GM21619 (cell line): ENCODE data around the gene CATSPER3.

ENCODE experiments used
- ATAC-seq: cut with Tn5 transposase; IDR thresholded peaks from one replicate; pipeline ENCODE4 v1.9.1; 2021; ENCODE audit not compliant: unreplicated experiment

Gene CATSPER3

GRCh38 chr5:135039271-135040033 lies 71.7 kb downstream of the CATSPER3 start:
- no peak for ATAC-seq

DNA sequence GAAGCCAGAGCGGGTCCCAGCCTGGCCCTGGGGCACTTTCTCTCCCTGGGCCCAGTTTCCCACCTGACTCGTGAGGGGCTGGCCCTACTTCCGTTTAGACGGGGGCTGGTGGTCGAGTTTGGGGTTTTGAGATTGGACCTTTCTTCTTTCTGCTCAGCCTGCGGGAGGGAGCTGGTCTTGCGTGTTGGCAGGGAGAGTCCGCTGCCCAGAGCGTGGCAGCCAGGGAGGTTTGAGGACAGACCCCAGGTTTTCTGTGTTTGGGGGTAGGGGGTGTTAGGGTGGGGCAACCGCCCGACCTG lies 72.3 kb downstream of the CATSPER3 start:
- no peak for ATAC-seq

DNA sequence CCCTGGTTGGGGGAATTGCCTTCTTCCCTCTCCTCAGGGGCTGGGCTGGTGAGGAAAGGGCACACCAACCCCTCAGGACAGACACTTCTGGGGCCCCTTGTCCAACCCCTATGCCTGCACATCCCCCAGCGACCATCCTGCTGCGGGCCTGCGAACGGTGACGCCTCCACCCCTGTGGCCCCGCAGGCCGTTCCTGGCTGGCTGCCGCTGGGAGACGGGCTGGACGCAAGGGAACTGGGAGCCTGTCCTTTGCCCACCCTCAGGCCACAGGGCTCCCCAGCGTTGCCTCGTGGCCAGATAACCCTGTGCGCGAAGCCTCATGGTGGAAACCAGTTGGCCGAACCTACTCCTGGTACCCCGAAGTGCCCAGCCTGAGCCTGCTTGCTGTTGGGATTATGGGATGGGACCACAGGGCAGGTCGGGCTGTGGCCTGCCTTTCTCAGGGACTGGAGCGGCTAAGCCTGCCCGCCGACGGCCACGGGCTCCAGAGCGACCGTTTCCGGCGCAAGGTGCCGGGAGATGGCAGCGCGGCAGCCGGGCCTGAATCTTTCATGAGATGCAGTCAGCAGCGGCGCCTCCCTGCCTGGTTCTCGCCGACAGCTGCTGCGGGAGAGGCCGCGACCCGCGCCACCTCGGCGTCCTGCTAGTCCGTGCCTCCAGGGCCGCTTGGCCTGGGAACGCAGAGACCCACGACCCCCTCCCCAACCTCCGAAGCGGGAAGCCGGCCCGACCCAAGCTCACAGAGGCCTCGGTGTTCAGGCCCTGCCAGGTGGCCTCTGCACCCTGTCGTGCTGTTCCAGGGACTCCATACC lies 72.8 kb downstream of the CATSPER3 start:
- ATAC-seq: no peak

DNA sequence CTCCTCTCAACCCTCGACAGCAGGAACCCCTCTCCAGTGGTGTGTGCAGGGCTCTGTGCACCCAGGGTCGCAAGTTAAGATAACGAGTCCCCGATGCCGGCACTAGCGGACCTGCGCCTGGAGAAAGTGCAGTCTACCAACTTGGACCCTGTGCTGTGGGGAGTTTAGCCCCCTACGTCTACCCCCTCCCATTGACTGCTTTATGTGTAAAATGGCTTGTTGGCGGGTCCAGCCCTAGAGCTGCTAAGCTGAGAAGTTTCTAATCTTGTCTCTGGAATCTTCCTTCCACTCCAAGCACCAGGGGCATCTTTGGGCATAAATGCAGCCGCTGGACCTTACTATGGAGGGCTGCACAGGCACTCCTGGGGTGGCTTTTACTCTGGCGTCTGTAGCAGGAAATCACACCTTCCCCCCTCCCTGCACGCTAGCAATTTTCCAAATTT lies 73.5 kb downstream of the CATSPER3 start:
- no peak for ATAC-seq

DNA sequence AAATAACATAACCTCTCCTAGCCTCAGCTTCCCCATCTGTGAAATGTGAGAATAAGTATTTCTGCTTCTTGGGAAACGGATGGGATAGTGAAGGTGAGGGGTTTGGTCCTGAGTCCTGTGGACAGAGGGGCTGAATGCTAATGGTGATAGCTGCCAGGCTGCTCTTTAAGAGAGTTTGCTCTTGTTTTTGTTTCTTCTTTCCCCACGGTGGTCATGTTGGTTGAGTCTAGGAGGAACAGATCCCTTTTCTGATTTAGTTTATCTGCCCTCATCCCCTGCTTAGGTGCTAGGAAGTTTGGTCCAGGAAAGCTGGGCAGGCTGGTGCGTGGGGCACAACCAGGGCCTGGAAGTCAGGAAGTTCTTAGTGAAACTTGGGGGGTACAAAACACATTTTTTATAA lies 74.0 kb downstream of the CATSPER3 start:
- ATAC-seq: no peak

GRCh38 chr5:135042595-135042994 lies 74.9 kb downstream of the CATSPER3 start:
- ATAC-seq: no peak

DNA sequence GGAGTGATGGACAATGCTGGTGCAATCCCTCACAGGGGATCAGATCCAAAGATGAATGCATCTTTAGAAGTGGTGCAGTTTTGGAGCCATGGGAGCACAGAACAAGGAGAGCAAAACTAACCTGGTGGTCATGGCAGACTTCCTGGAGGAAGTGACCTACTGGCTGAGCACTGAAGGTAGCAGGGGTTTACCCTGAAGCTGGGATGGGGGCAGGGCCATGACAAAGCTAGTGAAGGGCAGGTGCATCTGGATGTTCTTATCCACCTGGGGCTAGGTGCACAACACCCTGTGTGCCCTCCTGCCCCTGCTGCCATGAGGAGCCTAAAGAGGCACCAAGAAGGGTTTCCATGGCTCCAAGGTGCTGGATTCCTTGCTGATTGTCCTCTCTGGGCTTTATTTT lies 77.8 kb downstream of the CATSPER3 start:
- no peak for ATAC-seq

DNA sequence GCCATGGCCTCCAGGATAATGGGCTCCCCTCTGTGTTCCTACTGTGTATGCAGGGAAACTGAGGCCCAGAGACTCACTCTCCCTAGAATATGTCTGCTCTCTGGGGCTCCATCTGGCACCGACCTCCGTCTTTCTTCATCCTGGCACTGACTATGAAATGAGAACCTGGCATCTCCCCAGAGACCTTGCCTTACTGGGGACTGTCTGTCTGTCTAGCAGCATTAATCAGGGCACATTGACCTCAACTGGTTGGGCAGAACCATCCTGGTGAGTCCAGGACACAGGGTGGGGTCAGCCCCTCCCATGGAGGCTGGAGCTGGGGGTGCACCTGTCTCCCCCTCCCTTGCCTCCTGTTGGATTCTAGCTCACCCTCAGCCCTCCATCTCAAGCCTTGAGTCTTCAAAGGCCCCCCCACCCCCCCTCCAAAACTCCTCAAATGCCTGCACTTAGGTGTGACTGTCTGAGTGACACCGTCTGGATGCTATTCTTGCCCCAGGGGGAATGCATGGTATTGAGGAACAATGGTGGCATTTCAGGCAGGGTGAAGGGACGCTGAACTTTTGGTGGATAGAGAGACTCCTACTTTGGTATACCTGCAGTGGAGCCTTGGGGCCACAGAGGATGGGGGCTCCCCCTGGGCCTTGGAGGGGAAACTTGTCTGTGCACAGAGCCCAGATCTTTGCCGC lies 79.1 kb downstream of the CATSPER3 start:
- no peak for ATAC-seq

- ATAC-seq: no peak
These were observed 79.6 kb downstream of the CATSPER3 start for GRCh38 chr5:135047347-135047695.

DNA sequence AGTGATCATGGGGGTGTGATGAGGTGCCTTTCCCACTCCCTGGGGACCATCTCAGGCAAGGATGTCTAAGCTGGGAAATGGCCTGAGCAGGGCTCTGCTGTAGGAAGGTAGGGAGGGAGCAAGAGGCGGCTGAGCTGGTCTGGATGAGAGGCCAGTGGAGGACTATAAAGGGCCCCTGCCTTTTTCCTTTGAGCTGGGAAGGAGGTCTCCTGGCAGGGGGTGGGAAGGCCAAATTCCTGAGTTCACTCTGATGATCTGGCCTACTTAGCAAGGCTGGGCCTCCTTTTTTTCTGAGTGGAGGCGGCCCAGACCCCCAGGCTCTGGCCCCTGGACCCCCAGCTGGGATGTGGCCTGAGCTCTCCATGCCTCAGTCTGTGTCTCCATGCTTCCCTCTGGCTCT lies 80.6 kb downstream of the CATSPER3 start:
- no peak for ATAC-seq

DNA sequence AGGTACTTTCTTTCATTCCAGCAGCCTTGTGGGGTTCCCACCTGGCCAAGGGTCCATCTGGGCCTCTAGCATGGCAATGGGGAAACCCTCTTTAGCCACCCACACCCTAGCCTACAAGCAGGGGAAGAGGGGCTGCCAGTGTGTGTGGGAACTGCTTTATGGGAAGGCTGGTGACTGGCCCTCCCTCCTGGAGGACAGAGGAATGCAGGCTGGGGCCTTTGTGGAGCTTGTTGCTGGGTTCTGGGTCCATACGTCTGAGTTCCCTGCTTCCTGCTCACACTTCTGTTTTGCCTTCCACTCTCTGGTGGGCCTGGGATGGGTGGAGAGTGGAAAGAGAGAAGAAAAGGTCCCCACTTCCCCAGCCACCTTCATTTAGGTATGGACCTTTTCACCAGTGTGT lies 81.2 kb downstream of the CATSPER3 start:
- no peak for ATAC-seq

GRCh38 chr5:135050244-135050767 lies 82.6 kb downstream of the CATSPER3 start:
- ATAC-seq: no peak

GRCh38 chr5:135051399-135051798 lies 83.7 kb downstream of the CATSPER3 start:
- no peak for ATAC-seq

DNA sequence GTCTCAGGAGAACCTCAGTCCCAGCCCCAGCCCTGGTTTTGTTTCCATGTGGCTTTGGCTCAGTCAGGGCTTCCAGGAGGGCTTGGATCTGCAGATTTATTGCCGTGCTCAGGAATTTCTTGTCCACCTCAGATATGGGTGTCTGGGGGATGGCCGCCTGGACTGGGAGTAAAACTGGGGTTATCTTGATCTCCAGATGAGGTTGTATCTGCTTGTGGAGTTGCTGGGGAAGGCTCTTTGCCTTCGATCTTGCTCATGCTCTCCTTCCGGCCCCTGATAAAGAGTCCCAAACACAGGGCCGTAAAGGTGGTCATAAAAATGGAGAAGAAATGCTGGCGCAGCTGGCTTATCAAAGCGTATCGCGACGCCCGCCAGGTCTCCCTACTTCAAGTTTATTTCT lies 84.2 kb downstream of the CATSPER3 start:
- no peak for ATAC-seq

GRCh38 chr5:135052511-135053145 lies 84.9 kb downstream of the CATSPER3 start:
- no peak for ATAC-seq

GRCh38 chr5:135053278-135053677 lies 85.6 kb downstream of the CATSPER3 start:
- ATAC-seq: peak; percentile 93

DNA sequence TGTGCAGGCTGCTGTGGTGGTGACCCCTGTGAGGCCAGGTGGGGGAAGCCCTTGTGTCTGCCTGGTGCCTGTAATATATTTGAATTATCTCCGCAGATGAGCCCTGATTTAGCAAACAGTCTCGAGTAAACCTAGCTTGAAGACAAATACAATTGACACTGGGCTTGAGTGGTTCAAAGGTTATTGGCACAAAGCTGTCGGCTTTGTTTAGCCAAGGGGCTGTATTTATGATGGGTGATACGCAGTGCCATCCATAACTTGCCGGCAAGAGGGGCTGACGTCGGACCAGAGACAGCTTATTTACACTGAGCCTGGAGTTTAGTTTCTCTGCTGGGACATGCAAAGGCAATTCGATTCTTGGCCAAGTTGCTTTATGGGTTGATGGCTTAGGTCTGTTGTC lies 86.3 kb downstream of the CATSPER3 start:
- no peak for ATAC-seq

DNA sequence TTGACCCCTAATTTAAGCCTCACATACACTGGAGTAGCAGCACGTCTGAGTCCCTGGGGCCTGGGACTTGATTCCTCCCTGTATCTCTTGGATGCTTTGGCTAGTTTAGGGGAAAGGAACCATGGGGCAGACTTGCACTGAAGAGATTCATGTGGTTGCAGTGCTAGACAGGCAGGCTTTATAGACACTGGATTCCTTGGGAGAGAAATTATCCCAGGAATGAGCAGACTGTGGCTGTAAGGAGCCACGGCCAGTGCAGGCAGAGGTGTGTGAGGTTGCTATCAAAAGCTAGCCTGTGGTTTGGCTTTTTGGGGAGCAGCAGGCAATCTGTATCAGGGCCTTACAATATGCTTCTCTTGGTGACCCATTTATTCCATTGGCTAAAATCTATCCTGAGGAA lies 86.8 kb downstream of the CATSPER3 start:
- ATAC-seq: no peak

- ATAC-seq: no peak
These were observed 87.7 kb downstream of the CATSPER3 start for GRCh38 chr5:135055396-135055795.

- ATAC-seq: no peak
These were observed 88.8 kb downstream of the CATSPER3 start for GRCh38 chr5:135056316-135057030.

- ATAC-seq: no peak
These were observed 89.5 kb downstream of the CATSPER3 start for GRCh38 chr5:135057233-135057632.
